OCI-LY7 (cell line): ENCODE measurements around the gene FHIT. TPM values are rescaled to one million over a fixed set of nuclear protein-coding genes. Genes with fewer than 3 reads are reported as not detected.

Experiments used
- BruUV-seq: library from RNA; stranded (reverse); fragments of 400-500 nt; replicated peaks from 2 replicates; lab custom pipeline; 2021; lab: Mats Ljungman, UMichigan
- CTCF ChIA-PET: fragments of 300-600 bp; sonication (Branson Sonifier 250); formaldehyde crosslinking; loops from one replicate; lab custom pipeline; 2022; ENCODE audit warnings: antibody characterized with exemption; ENCODE audit not compliant: unreplicated experiment; lab: Charles Lee
- POLR2A ChIA-PET: fragments of 300-600 bp; sonication (Branson Sonifier 250); formaldehyde crosslinking; loops from one replicate; lab custom pipeline; 2022; ENCODE audit warnings: antibody characterized with exemption; lab: Charles Lee
- DNase-seq: peaks from one replicate; pipeline ENCODE4 v3.0.0-alpha.2; 2015; ENCODE audit warnings: low spot score
- H2AFZ ChIP-seq: fragments of 200-600 bp; sonication (generic), shearing (Covaris generic); 2 replicates; pipeline ENCODE4 v1.6.1; 2014; ENCODE audit warnings: mild to moderate bottlenecking, antibody characterized with exemption, low read length, moderate library complexity
- H3K27ac ChIP-seq: fragments of 200-600 bp; sonication (generic); 2 replicates; pipeline ENCODE4 v1.5.1; 2014; ENCODE audit warnings: mixed run types, low read depth, mild to moderate bottlenecking, moderate library complexity, low read length, inconsistent platforms; ENCODE audit not compliant: poor library complexity, severe bottlenecking
- H3K36me3 ChIP-seq: fragments of 200-600 bp; sonication (generic); 2 replicates; pipeline ENCODE4 v1.6.1; 2014; ENCODE audit warnings: mild to moderate bottlenecking, antibody characterized with exemption, low read length, moderate library complexity, mixed read lengths; ENCODE audit not compliant: insufficient read depth
- H3K4me1 ChIP-seq: fragments of 200-600 bp; sonication (generic); 2 replicates; pipeline ENCODE4 v1.5.1; 2014; ENCODE audit warnings: mild to moderate bottlenecking, low read length; ENCODE audit not compliant: insufficient read depth, poor library complexity, severe bottlenecking
- H3K4me2 ChIP-seq: fragments of 200-600 bp; sonication (generic); 2 replicates; pipeline ENCODE4 v1.6.1; 2014; ENCODE audit warnings: mild to moderate bottlenecking, low read length
- H3K4me3 ChIP-seq: fragments of 200-600 bp; sonication (generic); 2 replicates; pipeline ENCODE4 v1.5.1; 2014; ENCODE audit warnings: mild to moderate bottlenecking, low read depth, low read length; ENCODE audit not compliant: poor library complexity, severe bottlenecking
- H3K79me2 ChIP-seq: fragments of 200-600 bp; sonication (generic); 2 replicates; pipeline ENCODE4 v1.6.1; 2016; ENCODE audit warnings: low read depth, mild to moderate bottlenecking, low read length, moderate library complexity, mixed read lengths; ENCODE audit not compliant: insufficient read depth
- H3K9me2 ChIP-seq: fragments of 200-600 bp; sonication (generic); 2 replicates; pipeline ENCODE4 v1.6.1; 2016; ENCODE audit warnings: mild to moderate bottlenecking, low read length, mixed read lengths; ENCODE audit not compliant: insufficient read depth
- H3K9me3 ChIP-seq: fragments of 200-600 bp; sonication (generic); 2 replicates; pipeline ENCODE4 v1.6.1; 2014; ENCODE audit warnings: mild to moderate bottlenecking, mixed run types, low read length, mixed read lengths
- H4K20me1 ChIP-seq: fragments of 200-600 bp; sonication (generic); 2 replicates; pipeline ENCODE4 v1.6.1; 2014; ENCODE audit warnings: mild to moderate bottlenecking, antibody characterized with exemption, low read length, moderate library complexity, mixed read lengths; ENCODE audit not compliant: insufficient read depth
- CTCF ChIP-seq: fragments of 200-600 bp; sonication (generic); conservative IDR thresholded peaks from 2 replicates; pipeline ENCODE4 v1.5.1; 2014; ENCODE audit warnings: mild to moderate bottlenecking, antibody characterized with exemption, low read length, moderate library complexity, mixed read lengths
- EZH2phosphoT487 ChIP-seq: fragments of 200-600 bp; sonication (generic); IDR thresholded peaks from 2 replicates; pipeline ENCODE4 v1.6.1; 2018; ENCODE audit warnings: low read depth, borderline replicate concordance, mild to moderate bottlenecking, mixed run types, antibody characterized with exemption, low read length, moderate library complexity, mixed read lengths
- intact Hi-C: fragments of 100-400 bp; cut with micrococcal nuclease; formaldehyde crosslinking; loops from one replicate; pipeline ENCODE4 v1.10.0; 2022; ENCODE audit not compliant: unreplicated experiment
- total RNA-seq, 2 experiments: library from RNA; depleted of rRNA in 1 of 2; stranded (reverse); fragments of >200 nt in 1 of 2; shearing (Covaris generic) in 1 of 2; gene quantifications; 2 replicates each; pipeline ENCODE4 v1.2.3, GENCODE V29; 2014 to 2022

Gene FHIT
- total RNA-seq, 2 experiments from 2014 or later: 5.0 to 10.9 TPM

DNA sequence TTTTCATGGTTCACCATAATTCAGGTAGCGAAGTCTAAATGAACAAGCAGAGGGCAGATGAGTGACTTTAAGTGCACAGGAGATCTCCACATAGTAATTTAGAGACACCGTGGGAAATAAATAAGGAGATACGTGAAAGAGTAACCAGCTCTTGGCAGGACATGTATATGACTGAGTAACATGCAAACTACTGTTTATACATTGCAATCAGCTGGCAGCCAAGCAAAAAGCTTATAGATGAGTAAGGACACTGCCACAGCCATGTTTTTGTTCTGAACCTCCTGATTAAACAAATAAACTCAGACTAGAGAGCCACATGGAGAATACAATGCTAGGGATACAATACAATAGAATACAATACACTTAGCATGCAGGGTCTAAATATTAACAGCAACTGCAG is 252.4 kb downstream of the FHIT start:
- Histone ChIP-seq H4K20me1 (no peaks in the 10 kb centered on the region), H3K9me2 (no peaks in the 10 kb centered on the region), H3K27ac (no peak overlapping the region), H3K4me1 (no peaks in the 10 kb centered on the region), H3K36me3 (no peaks in the 10 kb centered on the region), H3K79me2 (no peaks in the 10 kb centered on the region), H2AFZ (no peak overlapping the region), H3K4me3 (no peak overlapping the region), H3K4me2 (no peak overlapping the region), H3K9me3 (no peaks in the 10 kb centered on the region)
- ChIA-PET CTCF (no interaction called here), POLR2A (no interaction called here)
- DNase-seq: no peak
- intact Hi-C loops: no loop called here
- no TSS peak for BruUV-seq
- TF ChIP-seq EZH2phosphoT487 (no peak), CTCF (no peak)

DNA sequence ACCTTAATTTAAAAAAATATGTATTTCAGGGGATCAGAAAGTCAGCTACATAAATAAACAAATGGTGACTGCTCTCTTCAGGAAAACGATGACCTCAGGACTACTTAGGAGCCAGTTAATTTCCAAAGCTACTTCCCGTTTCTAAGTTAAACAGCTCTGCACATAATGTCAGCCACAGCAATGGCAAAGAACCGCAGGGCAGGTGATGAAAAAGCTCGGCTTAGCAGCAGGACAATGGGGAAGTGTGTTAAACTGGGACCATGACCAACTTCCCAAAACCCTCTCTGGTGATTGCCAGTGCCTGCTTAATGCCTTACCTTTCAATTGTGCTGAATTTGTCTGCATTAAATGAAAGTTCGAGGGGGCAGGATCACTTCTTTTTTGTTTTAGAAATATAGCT is 258.9 kb downstream of the FHIT start:
- ChIA-PET POLR2A (interaction anchor here (0.6 kb wide), 1 partner anchor 49 kb away, joined by 3 read pairs; no protein-coding TSS in a partner anchor), CTCF (no interaction called here)
- Histone ChIP-seq H3K4me3 (no peak overlapping the region), H4K20me1 (no peaks in the 10 kb centered on the region), H3K27ac (no peak overlapping the region), H3K4me1 (no peaks in the 10 kb centered on the region), H2AFZ (no peak overlapping the region), H3K79me2 (no peaks in the 10 kb centered on the region), H3K36me3 (no peaks in the 10 kb centered on the region), H3K9me3 (no peaks in the 10 kb centered on the region), H3K9me2 (no peaks in the 10 kb centered on the region), H3K4me2 (no peak overlapping the region)
- intact Hi-C loops: no loop called here
- TF ChIP-seq EZH2phosphoT487 (no peak), CTCF (no peak)
- BruUV-seq: no TSS peak
- DNase-seq: no peak

DNA sequence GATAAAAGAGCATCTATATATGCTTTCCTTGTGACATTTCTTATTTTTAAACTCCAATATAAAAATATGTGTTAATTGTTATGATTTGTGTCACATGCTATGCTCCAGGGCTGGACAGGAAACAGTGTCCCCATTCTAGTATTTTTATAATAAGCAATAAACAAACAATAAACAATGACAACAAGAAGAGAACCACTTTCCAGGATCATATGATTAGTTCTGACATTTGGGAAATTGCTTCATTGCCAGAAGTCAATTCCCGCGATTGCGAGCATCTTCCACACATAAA is 260.9 kb downstream of the FHIT start:
- Histone ChIP-seq H3K4me1 (no peaks in the 10 kb centered on the region), H3K79me2 (no peaks in the 10 kb centered on the region), H3K4me2 (no peak overlapping the region), H3K27ac (no peak overlapping the region), H3K9me3 (no peaks in the 10 kb centered on the region), H3K9me2 (no peaks in the 10 kb centered on the region), H3K4me3 (no peak overlapping the region), H4K20me1 (no peaks in the 10 kb centered on the region), H3K36me3 (no peaks in the 10 kb centered on the region), H2AFZ (no peak overlapping the region)
- POLR2A ChIA-PET: no interaction called here
- TF ChIP-seq EZH2phosphoT487 (no peak), CTCF (no peak)
- no TSS peak for BruUV-seq
- intact Hi-C loops: no loop called here
- DNase-seq: no peak
- CTCF ChIA-PET: no interaction called here
